Ovary (tissue), 9 donors: ENCODE data around the gene LIN28B. TPM values are rescaled to one million over a fixed set of nuclear protein-coding genes. Genes with fewer than 3 reads are reported as not detected.

ENCODE experiments used
- DNase-seq, 5 donors: peaks; one replicate each; pipeline ENCODE4 v3.0.0-alpha.2; 2019 to 2020
- H3K27ac ChIP-seq, 2 donors: fragments of 200-600 bp; one replicate each; pipeline versions ENCODE4 v1.5.1 to v1.8.0; 2019 to 2022
- H3K27me3 ChIP-seq: fragments of 200-600 bp; one replicate; pipeline ENCODE4 v1.8.0; 2022
- H3K36me3 ChIP-seq: fragments of 200-600 bp; sonication (generic); one replicate; pipeline ENCODE4 v1.5.1; 2019
- H3K4me1 ChIP-seq: one replicate; pipeline ENCODE4 v1.8.1; 2013; ENCODE audit warnings: mild to moderate bottlenecking, moderate library complexity; ENCODE audit not compliant: insufficient read depth
- H3K4me3 ChIP-seq: fragments of 200-600 bp; sonication (generic); one replicate; pipeline ENCODE4 v1.5.1; 2017
- H3K9me3 ChIP-seq, 2 donors: fragments of 200-600 bp in 1 of 2; sonication (generic) in 1 of 2; one replicate each; pipeline versions ENCODE4 v1.5.1 to v1.8.1; 2013 to 2019; ENCODE audit warnings: mild to moderate bottlenecking in 1 of 2, moderate library complexity in 1 of 2
- CTCF ChIP-seq, 3 donors: fragments of 450-650 bp in 2 of 3; fragments of 200-600 bp in 1 of 3; IDR thresholded peaks; one replicate each; pipeline versions ENCODE4 v1.5.1 to v1.8.0; 2016 to 2022; ENCODE audit warnings: antibody characterized with exemption in 3 of 3, mild to moderate bottlenecking in 1 of 3
- EP300 ChIP-seq: sonication (generic); formaldehyde crosslinking; IDR thresholded peaks from one replicate; pipeline ENCODE4 v1.6.1; 2017; ENCODE audit warnings: antibody characterized with exemption
- POLR2A ChIP-seq: fragments of 450-650 bp; IDR thresholded peaks from one replicate; pipeline ENCODE4 v1.6.1; 2017; ENCODE audit warnings: antibody characterized with exemption, mild to moderate bottlenecking, moderate library complexity
- WGBS, 3 donors: extraction: QIAGEN DNeasy Blood & Tissue Kit in 1 of 3; methylation state at CpG; one replicate each; pipeline versions ENCODE4 v1.1.5 to v1.1.7; 2013 to 2017; 5-methylcytosine and 5-hydroxymethylcytosine counted together
- intact Hi-C, 4 donors: fragments of 100-400 bp; cut with DNase I; formaldehyde crosslinking; loops; one replicate each; pipeline versions ENCODE4 v1.11.0 to v1.15.1; 2022 to 2023
- polyA plus RNA-seq, 2 donors: library from polyadenylated mRNA; stranded (reverse); fragments of 200-250 nt in 1 of 2; fragments of 350-450 nt in 1 of 2; fragmentation: Illumina TruSeq in 1 of 2; extraction: RNeasy Lipid Tissue Mini Kit (QIAGEN cat#74804) in 1 of 2; gene quantifications; one replicate each; pipeline ENCODE4 v1.2.3, GENCODE V29; 2013 to 2014
- total RNA-seq, 7 donors: library from RNA; depleted of rRNA in 2 of 7; stranded (reverse); fragments of >200 nt in 2 of 7; fragmentation: NEBNext Ultra II Directional in 3 of 7; extraction: Animal tissue kit (Norgen Biotek cat#: 25700) in 3 of 7; gene quantifications; one replicate each; pipeline versions ENCODE4 v1.1.0 to v1.2.4, GENCODE V29; 2016 to 2023
- donor health status: DM: no; HTN: no; CAD: no; lungs with moderate emphysema.
- donor health status: DM: no; HTN: no; CAD: no.
- donor health status: Bipolar disorder and iron deficiency.
- donor health status: DM: yes; HTN: yes; CAD: no.
- donor health status: DM: no; HTN: no; CAD: no.
- donor health status: DM: yes; HTN: yes; CAD: no.

Gene LIN28B
- total and polyA plus RNA-seq, 9 donors: 0.15 TPM; not detected in 8

DNA sequence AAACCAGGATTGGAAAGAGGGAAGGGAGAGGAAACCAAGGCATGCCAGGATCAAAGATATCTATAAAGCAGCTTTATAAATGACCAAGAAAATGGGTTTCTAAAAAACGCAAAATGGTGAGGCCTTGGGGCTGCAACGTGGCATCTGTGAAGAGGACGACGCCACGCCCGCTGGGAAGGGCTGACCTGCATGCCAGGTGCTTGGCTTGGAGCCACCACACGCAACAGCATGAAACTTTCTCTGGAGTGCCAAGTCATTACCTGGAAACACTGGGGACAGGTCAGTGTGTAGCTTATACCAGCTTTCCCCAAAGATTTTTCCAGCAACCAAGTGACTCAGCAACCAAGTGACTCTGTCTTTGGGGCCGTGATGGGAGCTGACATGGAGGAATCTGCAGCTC is 140.4 kb downstream of the LIN28B start:
- Histone ChIP-seq H3K4me3 (no peak overlapping the region), H3K27me3 (no peaks in the 10 kb centered on the region), H3K9me3 (no peaks in the 10 kb centered on the region), H3K36me3 (no peaks in the 10 kb centered on the region), H3K27ac (no peak overlapping the region), H3K4me1 (no peaks in the 10 kb centered on the region)
- WGBS, 3 donors: 93 to 96% (median 94%) methylated on average over 8 of the region's 8 CpGs
- DNase-seq: no peak
- TF ChIP-seq EP300 (no peak), POLR2A (no peak), CTCF (IDR thresholded peaks at IDR 0.05) (no peak)
- intact Hi-C loops: loop anchor here in 1 of 4 donors (10.0 kb wide), 1 partner anchor 308 kb away; the partner anchor contains the start of gene PREP

DNA sequence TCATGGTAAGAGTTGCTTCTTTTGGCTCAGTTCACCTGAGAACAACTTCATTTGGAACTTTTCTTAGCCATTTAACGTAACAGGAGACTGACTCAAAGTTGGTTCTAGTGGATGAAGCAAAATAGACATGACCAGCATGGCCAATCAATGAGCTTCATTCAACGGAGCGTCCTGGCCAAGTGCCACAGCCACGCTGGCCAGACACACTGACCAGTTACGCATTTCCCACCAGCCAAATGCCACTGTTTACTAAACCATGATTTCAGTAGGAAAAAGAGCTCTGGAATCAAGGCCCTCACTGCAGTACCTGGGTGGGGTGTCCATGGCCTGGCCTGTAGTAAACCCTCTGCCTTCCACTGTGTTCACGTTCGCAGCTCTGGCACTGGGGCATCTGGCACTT is 142.5 kb downstream of the LIN28B start:
- intact Hi-C loops: loop anchor here in 1 of 4 donors (10.0 kb wide), 1 partner anchor 305 kb away; the partner anchor contains the start of gene PREP
- 94 to 96% (median 96%) methylated on average over 7 of the region's 7 CpGs for WGBS, 3 donors
- H3K9me3 ChIP-seq: no peaks in the 10 kb centered on the region
- H3K4me1 ChIP-seq: no peaks in the 10 kb centered on the region
- H3K36me3 ChIP-seq: no peaks in the 10 kb centered on the region
- TF ChIP-seq EP300: no peak
- no peak for TF ChIP-seq POLR2A
- TF ChIP-seq CTCF (IDR thresholded peaks at IDR 0.05): no peak
- no peaks in the 10 kb centered on the region for H3K27me3 ChIP-seq
- no peak for DNase-seq
- no peak overlapping the region for H3K4me3 ChIP-seq
- H3K27ac ChIP-seq: no peak overlapping the region

DNA sequence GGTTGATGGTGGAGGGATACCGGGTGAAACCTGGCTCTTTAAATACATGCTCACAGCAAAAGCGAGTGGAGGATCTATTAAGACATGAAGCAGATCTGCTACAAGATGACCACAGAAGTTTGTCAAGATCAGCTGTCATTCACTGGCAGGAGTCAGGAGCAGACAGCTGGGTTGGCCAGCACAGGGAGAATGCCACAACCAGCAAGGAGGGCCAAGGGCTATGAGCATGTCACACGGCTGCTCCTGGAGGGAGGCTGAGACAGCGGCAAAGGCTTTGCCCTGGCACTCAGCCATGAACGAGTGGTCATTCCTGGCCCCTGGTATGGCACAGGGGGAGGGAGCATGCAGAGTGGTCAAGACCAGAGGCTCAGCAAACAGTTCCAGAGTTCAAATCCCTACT is 145.3 kb downstream of the LIN28B start:
- intact Hi-C loops: no loop called here
- H3K36me3 ChIP-seq: no peaks in the 10 kb centered on the region
- no peak overlapping the region for H3K27ac ChIP-seq

GRCh38 chr6:105105094-105105493 is 148.2 kb downstream of the LIN28B start:
- TF ChIP-seq EP300 (no peak), CTCF (IDR thresholded peaks at IDR 0.05) (no peak), POLR2A (no peak)
- Histone ChIP-seq H3K4me3 (no peak overlapping the region), H3K27me3 (no peaks in the 10 kb centered on the region), H3K36me3 (no peaks in the 10 kb centered on the region), H3K9me3 (no peaks in the 10 kb centered on the region), H3K27ac (no peak overlapping the region), H3K4me1 (no peaks in the 10 kb centered on the region)
- intact Hi-C loops: no loop called here
- whole genome bisulfite sequencing, 3 donors: 96 to 99% (median 98%) methylated on average over 3 of the region's 3 CpGs
- no peak for DNase-seq

More for the DNA sequence above, 145.3 kb downstream of the LIN28B start:
- no peaks in the 10 kb centered on the region for H3K4me1 ChIP-seq
- H3K4me3 ChIP-seq: no peak overlapping the region
- H3K27me3 ChIP-seq: no peaks in the 10 kb centered on the region
- TF ChIP-seq CTCF (IDR thresholded peaks at IDR 0.05) (no peak), POLR2A (no peak), EP300 (no peak)
- WGBS, 3 donors: 82 to 91% (median 90%) methylated on average over 5 of the region's 5 CpGs
- no peak for DNase-seq
- no peaks in the 10 kb centered on the region for H3K9me3 ChIP-seq
